SU-DHL-6 (cell line): ENCODE data around the gene ADA.

Source experiments
- H2AFZ ChIP-seq: fragments of 200-600 bp; sonication (generic); 2 replicates; pipeline ENCODE4 v1.6.1; 2014; ENCODE audit warnings: low read depth, mild to moderate bottlenecking, moderate library complexity, mixed read lengths, antibody characterized with exemption, low read length; ENCODE audit not compliant: severe bottlenecking
- H3F3A ChIP-seq: fragments of 200-600 bp; shearing (Covaris generic); 2 replicates; pipeline ENCODE4 v1.6.0; 2016; ENCODE audit warnings: antibody characterized with exemption, mild to moderate bottlenecking; ENCODE audit not compliant: insufficient read depth
- H3K27ac ChIP-seq: fragments of 200-600 bp; sonication (generic); 2 replicates; pipeline ENCODE4 v1.5.1; 2016; ENCODE audit warnings: low read depth, mild to moderate bottlenecking, low read length, moderate library complexity, mixed read lengths
- H3K27me3 ChIP-seq: fragments of 200-600 bp; sonication (generic), shearing (Covaris generic); 2 replicates; pipeline ENCODE4 v1.6.0; 2014; ENCODE audit warnings: mild to moderate bottlenecking, low read length
- H3K36me3 ChIP-seq: fragments of 200-600 bp; sonication (generic); 2 replicates; pipeline ENCODE4 v1.6.1; 2014; ENCODE audit warnings: mild to moderate bottlenecking, low read length, mixed read lengths
- H3K4me2 ChIP-seq: fragments of 300-600, 200-600 bp; shearing (Covaris generic), sonication (generic); 2 replicates; pipeline ENCODE4 v1.6.0; 2014; ENCODE audit warnings: low read length, low read depth, mild to moderate bottlenecking; ENCODE audit not compliant: poor library complexity, severe bottlenecking
- H3K4me3 ChIP-seq: fragments of 200-600 bp; sonication (generic); 2 replicates; pipeline ENCODE4 v1.5.1; 2014; ENCODE audit warnings: antibody characterized with exemption, low read length, mild to moderate bottlenecking, mixed read lengths; ENCODE audit not compliant: insufficient read depth, poor library complexity, severe bottlenecking
- H3K79me2 ChIP-seq: fragments of 200-600 bp; sonication (generic); 2 replicates; pipeline ENCODE4 v1.6.1; 2014; ENCODE audit warnings: mild to moderate bottlenecking, low read length, moderate library complexity; ENCODE audit not compliant: insufficient read depth
- H3K9ac ChIP-seq: fragments of 200-600 bp; sonication (generic); 2 replicates; pipeline ENCODE4 v1.7.0; 2014; ENCODE audit warnings: mild to moderate bottlenecking, low read length
- H3K9me2 ChIP-seq: fragments of 200-600 bp; sonication (generic); replicated peaks from 2 replicates; pipeline ENCODE4 v1.6.1; 2014; ENCODE audit warnings: low read length; ENCODE audit not compliant: insufficient read depth
- H3K9me3 ChIP-seq: fragments of 200-600 bp; sonication (generic); 2 replicates; pipeline ENCODE4 v1.6.1; 2014; ENCODE audit warnings: low read length, mixed read lengths; ENCODE audit not compliant: insufficient read depth
- H4K20me1 ChIP-seq: fragments of 200-600 bp; sonication (generic); 2 replicates; pipeline ENCODE4 v1.6.1; 2014; ENCODE audit warnings: low read depth, mild to moderate bottlenecking, antibody characterized with exemption, low read length, moderate library complexity, mixed read lengths
- EZH2phosphoT487 ChIP-seq: fragments of 200-600 bp; sonication (generic), shearing (Covaris generic); conservative IDR thresholded peaks from 2 replicates; pipeline ENCODE4 v1.6.1; 2018; ENCODE audit warnings: mild to moderate bottlenecking, antibody characterized with exemption, low read length, moderate library complexity, mixed read lengths
- TF ChIP-seq, protein P1 (sequence below): fragments of 200-600 bp; sonication (generic); IDR thresholded peaks from one replicate; pipeline ENCODE4 v1.5.1; 2017; ENCODE audit warnings: antibody characterized with exemption, mild to moderate bottlenecking, low read length, moderate library complexity; ENCODE audit not compliant: insufficient read depth, poor library complexity, severe bottlenecking

The ADA gene

DNA sequence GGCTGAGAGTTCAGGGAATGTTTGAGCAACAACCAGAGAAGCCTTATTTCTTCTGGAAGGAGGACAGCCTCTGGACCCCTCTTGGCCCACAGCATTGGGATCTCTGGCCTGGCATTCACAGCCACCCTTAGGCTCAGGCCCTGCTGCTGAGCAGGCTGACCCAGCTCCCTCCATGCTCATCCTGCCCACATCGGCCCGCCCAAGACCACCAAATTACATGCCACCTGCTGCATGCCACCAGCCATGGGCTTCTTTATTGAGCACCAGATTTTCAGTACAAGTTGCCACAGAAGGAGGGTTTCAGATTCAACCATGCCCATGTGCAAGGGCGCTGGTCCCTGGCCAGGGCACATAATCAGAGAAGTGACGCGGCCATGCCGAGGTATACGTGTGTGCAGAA, 32.2 kb downstream of the ADA start:
- no peaks in the 10 kb centered on the region for H3K36me3 ChIP-seq
- H3K9me2 ChIP-seq: no peaks in the 10 kb centered on the region
- 0 out of 2 replicates have a peak overlapping the region, but pooled peaks have one; percentile 43 for H3K9ac ChIP-seq
- H4K20me1 ChIP-seq: no peaks in the 10 kb centered on the region
- H2AFZ ChIP-seq: no peak overlapping the region
- H3K4me2 ChIP-seq: no peak overlapping the region
- H3K27ac ChIP-seq: peak overlapping the region; percentile 96
- peaks cover 24% of the 10 kb centered on the region for H3F3A ChIP-seq
- H3K9me3 ChIP-seq: no peaks in the 10 kb centered on the region
- no peak overlapping the region for H3K4me3 ChIP-seq
- TF ChIP-seq, protein P1, sequence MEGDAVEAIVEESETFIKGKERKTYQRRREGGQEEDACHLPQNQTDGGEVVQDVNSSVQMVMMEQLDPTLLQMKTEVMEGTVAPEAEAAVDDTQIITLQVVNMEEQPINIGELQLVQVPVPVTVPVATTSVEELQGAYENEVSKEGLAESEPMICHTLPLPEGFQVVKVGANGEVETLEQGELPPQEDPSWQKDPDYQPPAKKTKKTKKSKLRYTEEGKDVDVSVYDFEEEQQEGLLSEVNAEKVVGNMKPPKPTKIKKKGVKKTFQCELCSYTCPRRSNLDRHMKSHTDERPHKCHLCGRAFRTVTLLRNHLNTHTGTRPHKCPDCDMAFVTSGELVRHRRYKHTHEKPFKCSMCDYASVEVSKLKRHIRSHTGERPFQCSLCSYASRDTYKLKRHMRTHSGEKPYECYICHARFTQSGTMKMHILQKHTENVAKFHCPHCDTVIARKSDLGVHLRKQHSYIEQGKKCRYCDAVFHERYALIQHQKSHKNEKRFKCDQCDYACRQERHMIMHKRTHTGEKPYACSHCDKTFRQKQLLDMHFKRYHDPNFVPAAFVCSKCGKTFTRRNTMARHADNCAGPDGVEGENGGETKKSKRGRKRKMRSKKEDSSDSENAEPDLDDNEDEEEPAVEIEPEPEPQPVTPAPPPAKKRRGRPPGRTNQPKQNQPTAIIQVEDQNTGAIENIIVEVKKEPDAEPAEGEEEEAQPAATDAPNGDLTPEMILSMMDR: no peak
- TF ChIP-seq EZH2phosphoT487: no peak
- no peaks in the 10 kb centered on the region for H3K79me2 ChIP-seq
- no peaks in the 10 kb centered on the region for H3K27me3 ChIP-seq

DNA sequence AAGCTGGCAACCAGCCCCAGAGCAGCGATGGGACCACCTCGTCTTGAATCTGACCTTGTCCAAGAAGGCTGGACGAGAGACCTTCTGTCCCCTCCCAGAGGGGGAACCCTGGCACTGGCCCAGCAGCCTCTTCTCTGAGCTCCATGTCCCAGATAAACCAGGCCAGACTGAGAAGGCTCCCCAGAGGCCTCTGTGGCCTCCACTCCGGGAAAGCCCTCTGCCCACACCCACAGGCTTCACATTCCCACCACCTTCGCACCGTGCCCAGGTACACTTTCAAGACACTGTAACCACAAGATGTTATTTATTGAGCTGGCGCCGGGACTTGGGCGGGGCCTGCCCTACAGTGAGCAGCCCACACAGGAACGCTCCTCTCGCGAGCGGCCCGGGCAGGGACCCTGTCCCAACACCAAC, 33.2 kb downstream of the ADA start:
- Histone ChIP-seq H3K9me3 (no peaks in the 10 kb centered on the region), H3K79me2 (no peaks in the 10 kb centered on the region), H4K20me1 (no peaks in the 10 kb centered on the region), H3K4me3 (no peak overlapping the region), H3K36me3 (peaks cover 3% of the 10 kb centered on the region; the same call in 1 of the 2 replicates), H2AFZ (no peak overlapping the region), H3K9me2 (no peaks in the 10 kb centered on the region), H3K27ac (peak overlapping the region; percentile 96), H3K9ac (peak overlapping the region; percentile 43), H3K27me3 (no peaks in the 10 kb centered on the region), H3K4me2 (peak overlapping the region; percentile 55), H3F3A (peaks cover 24% of the 10 kb centered on the region)
- TF ChIP-seq, protein P1: no peak
- TF ChIP-seq EZH2phosphoT487: no peak

DNA sequence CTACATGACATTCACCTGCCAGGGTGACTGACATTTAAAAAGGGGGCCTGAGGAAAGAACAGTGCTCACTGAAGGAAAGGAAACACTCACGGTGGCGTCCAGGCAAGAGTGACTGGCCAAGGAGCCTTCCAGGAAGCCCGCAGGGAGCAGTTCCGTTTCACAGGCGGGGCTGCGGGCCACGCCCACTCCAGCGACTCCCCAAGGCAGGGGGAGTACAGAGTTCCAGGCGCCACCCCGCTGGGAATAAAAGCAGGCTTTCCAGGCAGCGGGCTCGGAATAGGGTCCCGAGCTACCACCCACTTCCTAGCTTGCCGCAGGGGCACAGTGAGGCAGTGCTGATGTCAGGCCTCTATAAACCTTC, 34.9 kb downstream of the ADA start:
- Histone ChIP-seq H3K79me2 (0 out of 2 replicates have a peak, but pooled peaks cover 4% of the 10 kb centered on the region), H3K4me2 (peak overlapping the region; percentile 55), H3F3A (peaks cover 38% of the 10 kb centered on the region), H3K9ac (peak overlapping the region; percentile 41; the same call in 1 of the 2 replicates), H3K27me3 (no peaks in the 10 kb centered on the region), H3K9me2 (no peaks in the 10 kb centered on the region), H3K4me3 (no peak overlapping the region), H3K9me3 (no peaks in the 10 kb centered on the region), H2AFZ (no peak overlapping the region), H3K36me3 (peaks cover 3% of the 10 kb centered on the region; the same call in 1 of the 2 replicates), H3K27ac (peak overlapping the region; percentile 96), H4K20me1 (no peaks in the 10 kb centered on the region)
- TF ChIP-seq, protein P1: no peak
- no peak for TF ChIP-seq EZH2phosphoT487
